ENCODE results near the gene CTAG1B. TPM values are rescaled to one million over a fixed set of nuclear protein-coding genes. Genes with fewer than 3 reads are reported as not detected.

CTAG1B gene
- total RNA-seq, 1 experiment from 2014 or later = not detected

DNA sequence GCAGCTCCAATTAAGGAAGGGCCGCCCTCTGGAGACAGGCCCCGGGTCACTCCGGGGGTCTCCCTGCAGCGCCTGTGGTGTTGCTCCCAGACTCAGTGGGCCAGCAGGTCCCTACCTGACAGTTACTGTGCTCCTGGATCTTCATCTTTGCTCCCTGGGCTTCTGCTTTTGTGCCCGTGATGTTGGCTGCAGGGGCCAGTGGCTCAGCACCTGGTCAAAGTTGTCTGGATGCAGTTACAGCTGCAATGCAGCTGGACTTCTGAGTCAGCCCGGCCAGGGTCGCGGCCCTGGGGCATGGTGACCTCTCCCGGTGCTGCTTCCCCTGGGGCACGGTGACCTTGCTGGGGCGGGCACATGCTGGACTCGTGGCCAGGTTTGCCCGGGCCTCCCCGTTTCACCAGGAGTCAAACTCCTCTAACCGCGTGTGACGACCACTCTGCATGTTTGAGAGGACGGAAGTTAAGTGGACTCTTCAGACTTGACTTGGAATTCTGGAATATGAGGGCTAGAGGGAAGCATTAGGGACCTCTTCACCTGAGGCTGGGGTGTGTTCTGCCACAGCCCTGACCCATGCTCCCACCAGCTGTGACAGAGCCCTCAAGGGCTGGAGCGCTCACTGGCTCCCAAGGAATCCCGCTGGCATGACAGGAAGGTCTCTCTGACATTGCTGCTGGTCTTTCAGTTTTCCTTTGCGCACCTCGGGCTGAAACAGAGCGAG, 30.6 kb upstream of the CTAG1B start:
- intact Hi-C loops (cut with micrococcal nuclease; ENCODE audit: unreplicated experiment) = no loop called here
- in situ Hi-C loops (cut with HindIII; ENCODE audit: low pct_unique_long_range_greater_than_20kb, low sequenced_read_pairs) = loop anchor here (25.0 kb wide), 1 partner anchor 188 kb away; the partner anchor contains the start of gene SMIM9
- H3K9me3 ChIP-seq (ENCODE audit: control insufficient read depth, insufficient read depth, low read depth, low read length) = no peaks in the 10 kb centered on the region
- peak overlapping the region; percentile 54 for H3K27ac ChIP-seq (ENCODE audit: low read length)
- no peak for DNase-seq (ENCODE audit: low read depth, low spot score)
- TF ChIP-seq POLR2AphosphoS5 (IDR thresholded peaks at IDR 0.05; ENCODE audit: low read depth, low read length) (no peak), SIN3A (IDR thresholded peaks at IDR 0.05; ENCODE audit: borderline replicate concordance, insufficient read depth, low read depth, low read length) (no peak), TCF7L2 (IDR thresholded peaks at IDR 0.05; ENCODE audit: low read depth, low read length) (no peak)
- TF ChIP-seq, protein P1, sequence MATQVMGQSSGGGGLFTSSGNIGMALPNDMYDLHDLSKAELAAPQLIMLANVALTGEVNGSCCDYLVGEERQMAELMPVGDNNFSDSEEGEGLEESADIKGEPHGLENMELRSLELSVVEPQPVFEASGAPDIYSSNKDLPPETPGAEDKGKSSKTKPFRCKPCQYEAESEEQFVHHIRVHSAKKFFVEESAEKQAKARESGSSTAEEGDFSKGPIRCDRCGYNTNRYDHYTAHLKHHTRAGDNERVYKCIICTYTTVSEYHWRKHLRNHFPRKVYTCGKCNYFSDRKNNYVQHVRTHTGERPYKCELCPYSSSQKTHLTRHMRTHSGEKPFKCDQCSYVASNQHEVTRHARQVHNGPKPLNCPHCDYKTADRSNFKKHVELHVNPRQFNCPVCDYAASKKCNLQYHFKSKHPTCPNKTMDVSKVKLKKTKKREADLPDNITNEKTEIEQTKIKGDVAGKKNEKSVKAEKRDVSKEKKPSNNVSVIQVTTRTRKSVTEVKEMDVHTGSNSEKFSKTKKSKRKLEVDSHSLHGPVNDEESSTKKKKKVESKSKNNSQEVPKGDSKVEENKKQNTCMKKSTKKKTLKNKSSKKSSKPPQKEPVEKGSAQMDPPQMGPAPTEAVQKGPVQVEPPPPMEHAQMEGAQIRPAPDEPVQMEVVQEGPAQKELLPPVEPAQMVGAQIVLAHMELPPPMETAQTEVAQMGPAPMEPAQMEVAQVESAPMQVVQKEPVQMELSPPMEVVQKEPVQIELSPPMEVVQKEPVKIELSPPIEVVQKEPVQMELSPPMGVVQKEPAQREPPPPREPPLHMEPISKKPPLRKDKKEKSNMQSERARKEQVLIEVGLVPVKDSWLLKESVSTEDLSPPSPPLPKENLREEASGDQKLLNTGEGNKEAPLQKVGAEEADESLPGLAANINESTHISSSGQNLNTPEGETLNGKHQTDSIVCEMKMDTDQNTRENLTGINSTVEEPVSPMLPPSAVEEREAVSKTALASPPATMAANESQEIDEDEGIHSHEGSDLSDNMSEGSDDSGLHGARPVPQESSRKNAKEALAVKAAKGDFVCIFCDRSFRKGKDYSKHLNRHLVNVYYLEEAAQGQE (IDR thresholded peaks at IDR 0.05; ENCODE audit: insufficient read depth in 1 of 2, low read depth in 2 of 2, low read length in 1 of 2) = no peak
- TF ChIP-seq, protein P2, sequence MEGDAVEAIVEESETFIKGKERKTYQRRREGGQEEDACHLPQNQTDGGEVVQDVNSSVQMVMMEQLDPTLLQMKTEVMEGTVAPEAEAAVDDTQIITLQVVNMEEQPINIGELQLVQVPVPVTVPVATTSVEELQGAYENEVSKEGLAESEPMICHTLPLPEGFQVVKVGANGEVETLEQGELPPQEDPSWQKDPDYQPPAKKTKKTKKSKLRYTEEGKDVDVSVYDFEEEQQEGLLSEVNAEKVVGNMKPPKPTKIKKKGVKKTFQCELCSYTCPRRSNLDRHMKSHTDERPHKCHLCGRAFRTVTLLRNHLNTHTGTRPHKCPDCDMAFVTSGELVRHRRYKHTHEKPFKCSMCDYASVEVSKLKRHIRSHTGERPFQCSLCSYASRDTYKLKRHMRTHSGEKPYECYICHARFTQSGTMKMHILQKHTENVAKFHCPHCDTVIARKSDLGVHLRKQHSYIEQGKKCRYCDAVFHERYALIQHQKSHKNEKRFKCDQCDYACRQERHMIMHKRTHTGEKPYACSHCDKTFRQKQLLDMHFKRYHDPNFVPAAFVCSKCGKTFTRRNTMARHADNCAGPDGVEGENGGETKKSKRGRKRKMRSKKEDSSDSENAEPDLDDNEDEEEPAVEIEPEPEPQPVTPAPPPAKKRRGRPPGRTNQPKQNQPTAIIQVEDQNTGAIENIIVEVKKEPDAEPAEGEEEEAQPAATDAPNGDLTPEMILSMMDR (IDR thresholded peaks at IDR 0.05) = no peak
- CTCF ChIA-PET = no interaction called here
- H3K4me1 ChIP-seq (ENCODE audit: control insufficient read depth, insufficient read depth, low read length) = peaks cover 13% of the 10 kb centered on the region
- POLR2A ChIA-PET = no interaction called here
- no peaks in the 10 kb centered on the region for H3K36me3 ChIP-seq (ENCODE audit: control insufficient read depth, insufficient read depth, low read length)
- BruUV-seq (replicated peaks) = no TSS peak
- H3K27me3 ChIP-seq (ENCODE audit: control insufficient read depth, insufficient read depth, low read length) = no peaks in the 10 kb centered on the region
- H3K4me3 ChIP-seq (ENCODE audit: low read depth in 2 of 2, low read length in 2 of 2) = peak overlapping the region; percentile 1 to 22; a peak in 2 of 4 replicates
- ATAC-seq = peak; percentile 23; the same call in 1 of the 2 replicates

DNA sequence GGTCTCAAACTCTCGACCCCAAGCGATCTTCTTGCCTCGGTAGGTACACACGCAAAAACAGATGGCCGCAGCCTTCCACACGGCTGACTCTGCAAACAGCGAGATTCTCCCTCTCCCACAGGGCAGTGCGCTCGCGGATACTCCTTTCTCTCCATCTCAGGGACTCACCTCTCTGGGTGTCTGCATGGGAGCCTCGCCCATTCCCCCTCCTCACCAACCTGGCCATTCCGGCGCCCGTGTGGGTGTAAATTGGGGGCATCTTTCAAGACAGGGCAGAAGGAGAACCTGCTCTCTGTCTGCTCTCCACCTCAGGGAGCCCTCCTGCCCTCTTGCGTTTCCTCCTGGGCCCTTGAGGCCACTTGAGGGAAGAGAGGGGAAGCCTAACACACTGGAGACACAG, 29.8 kb upstream of the CTAG1B start:
- CTCF ChIA-PET = no interaction called here
- no peak for ATAC-seq
- peaks cover 13% of the 10 kb centered on the region for H3K4me1 ChIP-seq (ENCODE audit: control insufficient read depth, insufficient read depth, low read length)

More for the DNA sequence above, 29.8 kb upstream of the CTAG1B start:
- Histone ChIP-seq H3K9me3 (ENCODE audit: control insufficient read depth, insufficient read depth, low read depth, low read length) (no peaks in the 10 kb centered on the region), H3K27me3 (ENCODE audit: control insufficient read depth, insufficient read depth, low read length) (no peaks in the 10 kb centered on the region), H3K36me3 (ENCODE audit: control insufficient read depth, insufficient read depth, low read length) (no peaks in the 10 kb centered on the region), H3K4me3 (ENCODE audit: low read depth in 2 of 2, low read length in 2 of 2) (no peak overlapping the region), H3K27ac (ENCODE audit: low read length) (no peak overlapping the region)
- in situ Hi-C loops (cut with HindIII; ENCODE audit: low pct_unique_long_range_greater_than_20kb, low sequenced_read_pairs) (no loop called here), intact Hi-C loops (cut with micrococcal nuclease; ENCODE audit: unreplicated experiment) (no loop called here)
- BruUV-seq (replicated peaks) = no TSS peak
- no peak for DNase-seq (ENCODE audit: low read depth, low spot score)
- TF ChIP-seq, protein P1 (IDR thresholded peaks at IDR 0.05; ENCODE audit: insufficient read depth in 1 of 2, low read depth in 2 of 2, low read length in 1 of 2) = no peak
- TF ChIP-seq SIN3A (IDR thresholded peaks at IDR 0.05; ENCODE audit: borderline replicate concordance, insufficient read depth, low read depth, low read length) (no peak), POLR2AphosphoS5 (IDR thresholded peaks at IDR 0.05; ENCODE audit: low read depth, low read length) (no peak), TCF7L2 (IDR thresholded peaks at IDR 0.05; ENCODE audit: low read depth, low read length) (no peak)
- TF ChIP-seq, protein P2 (IDR thresholded peaks at IDR 0.05) = no peak
- POLR2A ChIA-PET = no interaction called here
